Spleen (tissue), 11 donors: Measurements from ENCODE around the gene AGMO. TPM values are rescaled to one million over a fixed set of nuclear protein-coding genes. Genes with fewer than 3 reads are reported as not detected.

ENCODE experiments used
- DNase-seq: peaks from one replicate; pipeline ENCODE4 v3.0.0-alpha.2; 2020
- H3K27ac ChIP-seq, 8 donors: fragments of 200-600 bp; sonication (generic) in 7 of 8; 1 replicate in 4 of 8; 2 replicates in 4 of 8; pipeline versions ENCODE4 v1.5.0 to v1.8.0; 2016 to 2021; ENCODE audit warnings: inconsistent platforms in 4 of 8, mild to moderate bottlenecking in 4 of 8, moderate library complexity in 1 of 8
- H3K27me3 ChIP-seq, 7 donors: fragments of 200-600 bp; sonication (generic) in 6 of 7; replicated peaks in 1 of 7; 1 replicate in 4 of 7; 2 replicates in 3 of 7; pipeline versions ENCODE4 v1.5.0 to v1.8.0; 2016 to 2021; ENCODE audit warnings: inconsistent platforms in 3 of 7, mild to moderate bottlenecking in 1 of 7
- H3K36me3 ChIP-seq, 6 donors: fragments of 200-600 bp; sonication (generic) in 5 of 6; 1 replicate in 4 of 6; 2 replicates in 2 of 6; pipeline versions ENCODE4 v1.5.0 to v1.8.0; 2016 to 2021; ENCODE audit warnings: inconsistent platforms in 2 of 6
- H3K4me1 ChIP-seq, 6 donors: fragments of 200-600 bp; sonication (generic) in 5 of 6; 1 replicate in 3 of 6; 2 replicates in 3 of 6; pipeline versions ENCODE4 v1.5.0 to v1.8.0; 2016 to 2021; ENCODE audit warnings: inconsistent platforms in 3 of 6
- H3K4me3 ChIP-seq, 8 donors: fragments of 200-600 bp; sonication (generic) in 7 of 8; 1 replicate in 4 of 8; 2 replicates in 4 of 8; pipeline versions ENCODE4 v1.5.0 to v1.8.0; 2016 to 2021; ENCODE audit warnings: inconsistent platforms in 4 of 8, mild to moderate bottlenecking in 4 of 8, moderate library complexity in 2 of 8
- H3K9me3 ChIP-seq, 8 donors: fragments of 200-600 bp; sonication (generic) in 7 of 8; 1 replicate in 4 of 8; 2 replicates in 4 of 8; pipeline versions ENCODE4 v1.5.0 to v1.8.0; 2016 to 2021; ENCODE audit warnings: inconsistent platforms in 4 of 8
- CTCF ChIP-seq, 11 experiments: fragments of 200-600 bp in 7 of 11; fragments of 450-650 bp in 4 of 11; sonication (generic) in 4 of 11; IDR thresholded peaks in 8 of 11; conservative IDR thresholded peaks in 3 of 11; 1 replicate in 7 of 11; 2 replicates in 4 of 11; pipeline versions ENCODE4 v1.4.0 to v1.8.0; 2016 to 2021; ENCODE audit warnings: antibody characterized with exemption in 11 of 11, inconsistent platforms in 4 of 11, mild to moderate bottlenecking in 1 of 11
- POLR2A ChIP-seq, 3 donors: fragments of 450-650 bp; IDR thresholded peaks; one replicate each; pipeline ENCODE4 v1.5.1; 2017; ENCODE audit warnings: antibody characterized with exemption in 3 of 3, mild to moderate bottlenecking in 1 of 3
- POLR2AphosphoS5 ChIP-seq, 3 donors: sonication (generic); formaldehyde crosslinking; IDR thresholded peaks; one replicate each; pipeline ENCODE4 v1.5.1; 2017; ENCODE audit warnings: antibody characterized with exemption in 3 of 3
- WGBS, 5 donors: extraction: QIAGEN DNeasy Blood & Tissue Kit in 3 of 5; methylation state at CpG; one replicate each; pipeline versions ENCODE4 v1.1.5 to v1.1.7; 2013 to 2018; 5-methylcytosine and 5-hydroxymethylcytosine counted together
- intact Hi-C: fragments of 100-400 bp; cut with DNase I; formaldehyde crosslinking; loops from one replicate; pipeline ENCODE4 v1.15.0; 2023; ENCODE audit warnings: low total_unique reads
- polyA plus RNA-seq, 3 donors: library from polyadenylated mRNA; stranded (reverse); fragments of 200-250 nt; gene quantifications; one replicate each; pipeline ENCODE4 v1.2.1, GENCODE V29; 2013
- total RNA-seq, 7 donors: library from RNA; depleted of rRNA in 3 of 7; stranded (reverse); fragments of >200 nt in 3 of 7; fragmentation: NEBNext Ultra II Directional in 4 of 7; extraction: Animal tissue kit (Norgen Biotek cat#: 25700) in 4 of 7; gene quantifications; one replicate each; pipeline versions ENCODE4 v1.1.0 to v1.2.1, GENCODE V29; 2016 to 2021
- donor health status: healthy with polysubstance abuse.
- donor health status: DM: no; HTN: no; CAD: no; lungs with moderate emphysema.
- donor health status: DM: no; HTN: no; CAD: no.
- donor health status: Bipolar disorder and iron deficiency.
- donor health status: healthy.
- donor health status: DM: no; HTN: no; CAD: no.
- donor health status: DM: yes; HTN: yes; CAD: no.

Gene AGMO
- total and polyA plus RNA-seq, 10 donors = 0.02 to 0.03 (median 0.03) TPM; not detected in 7

DNA sequence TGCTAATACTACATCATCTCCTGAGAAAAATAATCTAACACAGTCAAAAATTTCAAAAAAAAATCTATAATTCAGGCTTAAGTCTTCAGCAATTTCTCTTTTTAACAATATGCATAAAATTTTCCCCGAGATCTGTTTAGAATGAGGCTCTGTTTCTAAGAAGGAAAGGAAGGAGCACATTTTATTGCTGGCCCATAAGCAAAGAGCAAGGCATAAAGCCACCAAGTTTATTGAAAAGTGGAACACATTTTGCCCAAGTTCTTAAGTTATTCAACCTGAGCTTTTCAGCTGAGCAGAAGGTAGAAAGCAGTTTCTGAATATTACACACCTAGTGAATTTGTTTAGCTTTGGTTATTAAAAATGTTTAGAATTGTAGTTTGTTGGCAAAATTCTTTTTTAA, 73.9 kb downstream of the AGMO start:
- H3K4me3 ChIP-seq = no peak overlapping the region
- no peak for DNase-seq
- peaks cover 0 to 3% (median 0%) of the 10 kb centered on the region in 8 donors for H3K9me3 ChIP-seq
- H3K36me3 ChIP-seq = no peaks in the 10 kb centered on the region
- intact Hi-C loops = no loop called here
- no peaks in the 10 kb centered on the region for H3K27me3 ChIP-seq
- 71 to 93% (median 82%) methylated on average over 1 of the region's 1 CpG for WGBS, 5 donors
- TF ChIP-seq CTCF (IDR thresholded peaks at IDR 0.05 in 8 of 11, conservative IDR thresholded peaks at IDR 0.05 in 3 of 11) = no peak
- TF ChIP-seq POLR2A (IDR thresholded peaks at IDR 0.05) = no peak
- TF ChIP-seq POLR2AphosphoS5 (IDR thresholded peaks at IDR 0.05) = no peak
- H3K4me1 ChIP-seq = no peaks in the 10 kb centered on the region
- no peak overlapping the region for H3K27ac ChIP-seq

DNA sequence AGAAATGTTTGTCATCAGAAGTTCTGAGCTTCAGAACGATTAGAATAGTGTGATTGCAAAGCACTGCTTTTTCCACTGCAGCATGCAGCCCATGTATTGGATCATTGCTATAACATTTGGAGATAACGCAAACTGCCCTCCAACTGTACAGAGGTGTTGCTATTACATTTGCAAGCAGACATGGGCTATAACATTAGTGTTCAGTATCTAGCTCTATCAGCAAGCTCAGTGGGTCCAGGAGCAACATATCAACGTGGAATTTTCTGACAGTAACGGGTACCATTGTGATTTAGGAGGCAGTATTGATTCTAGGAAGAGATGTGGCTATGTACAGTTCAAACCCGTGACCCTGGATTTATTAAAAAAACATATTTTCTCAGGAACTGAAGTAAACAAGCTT, 75.8 kb downstream of the AGMO start:
- no peak for DNase-seq
- Histone ChIP-seq H3K36me3 (no peaks in the 10 kb centered on the region), H3K4me3 (no peak overlapping the region), H3K4me1 (no peaks in the 10 kb centered on the region), H3K27me3 (no peaks in the 10 kb centered on the region), H3K27ac (no peak overlapping the region), H3K9me3 (peaks cover 0 to 3% (median 0%) of the 10 kb centered on the region in 8 donors)
- TF ChIP-seq POLR2AphosphoS5 (IDR thresholded peaks at IDR 0.05) = no peak
- TF ChIP-seq POLR2A (IDR thresholded peaks at IDR 0.05) = no peak
- no peak for TF ChIP-seq CTCF (IDR thresholded peaks at IDR 0.05 in 8 of 11, conservative IDR thresholded peaks at IDR 0.05 in 3 of 11)
- WGBS, 5 donors = 57 to 88% (median 68%) methylated on average over 5 of the region's 5 CpGs
- intact Hi-C loops = no loop called here

DNA sequence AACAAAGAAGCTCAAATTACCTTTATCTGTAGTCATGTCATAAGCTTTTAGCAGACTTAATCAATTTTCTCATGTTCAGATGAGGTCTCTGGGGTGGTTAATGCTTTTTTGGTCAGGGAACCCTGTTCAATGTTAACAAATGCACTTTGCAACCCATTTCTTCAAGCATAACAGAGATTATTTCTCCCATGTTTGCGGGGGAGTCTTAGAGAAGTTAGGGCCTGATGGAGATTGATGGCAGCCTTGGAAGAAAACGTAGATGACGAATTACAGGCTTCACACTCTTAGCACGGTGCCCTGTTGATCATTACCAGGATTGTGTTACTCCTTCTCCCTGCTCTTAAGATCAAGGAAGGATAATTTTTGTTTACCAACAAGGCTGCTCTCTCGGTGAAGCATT, 76.4 kb downstream of the AGMO start:
- Histone ChIP-seq H3K27me3 (no peaks in the 10 kb centered on the region), H3K9me3 (peaks cover 0 to 3% (median 0%) of the 10 kb centered on the region in 8 donors), H3K36me3 (no peaks in the 10 kb centered on the region), H3K4me3 (no peak overlapping the region), H3K4me1 (no peaks in the 10 kb centered on the region), H3K27ac (no peak overlapping the region)
- TF ChIP-seq CTCF (IDR thresholded peaks at IDR 0.05 in 8 of 11, conservative IDR thresholded peaks at IDR 0.05 in 3 of 11) (no peak), POLR2AphosphoS5 (IDR thresholded peaks at IDR 0.05) (no peak), POLR2A (IDR thresholded peaks at IDR 0.05) (no peak)
- WGBS, 5 donors = 69 to 83% (median 71%) methylated on average over 5 of the region's 5 CpGs
- intact Hi-C loops = no loop called here
- DNase-seq = no peak

GRCh38 chr7:15481132-15481531, 80.7 kb downstream of the AGMO start:
- no peak for TF ChIP-seq POLR2A (IDR thresholded peaks at IDR 0.05)
- TF ChIP-seq CTCF (IDR thresholded peaks at IDR 0.05 in 8 of 11, conservative IDR thresholded peaks at IDR 0.05 in 3 of 11) = no peak
- TF ChIP-seq POLR2AphosphoS5 (IDR thresholded peaks at IDR 0.05) = no peak
- H3K4me3 ChIP-seq = no peak overlapping the region
- H3K36me3 ChIP-seq = no peaks in the 10 kb centered on the region
- H3K4me1 ChIP-seq = no peaks in the 10 kb centered on the region
- intact Hi-C loops = no loop called here
- H3K27me3 ChIP-seq = no peaks in the 10 kb centered on the region
- no peak for DNase-seq
- no peak overlapping the region for H3K27ac ChIP-seq
- H3K9me3 ChIP-seq = no peaks in the 10 kb centered on the region
- WGBS, 5 donors = 29 to 67% (median 52%) methylated on average over 2 of the region's 2 CpGs
